Measurements from ENCODE around the gene CDCA5.

Gene CDCA5

DNA sequence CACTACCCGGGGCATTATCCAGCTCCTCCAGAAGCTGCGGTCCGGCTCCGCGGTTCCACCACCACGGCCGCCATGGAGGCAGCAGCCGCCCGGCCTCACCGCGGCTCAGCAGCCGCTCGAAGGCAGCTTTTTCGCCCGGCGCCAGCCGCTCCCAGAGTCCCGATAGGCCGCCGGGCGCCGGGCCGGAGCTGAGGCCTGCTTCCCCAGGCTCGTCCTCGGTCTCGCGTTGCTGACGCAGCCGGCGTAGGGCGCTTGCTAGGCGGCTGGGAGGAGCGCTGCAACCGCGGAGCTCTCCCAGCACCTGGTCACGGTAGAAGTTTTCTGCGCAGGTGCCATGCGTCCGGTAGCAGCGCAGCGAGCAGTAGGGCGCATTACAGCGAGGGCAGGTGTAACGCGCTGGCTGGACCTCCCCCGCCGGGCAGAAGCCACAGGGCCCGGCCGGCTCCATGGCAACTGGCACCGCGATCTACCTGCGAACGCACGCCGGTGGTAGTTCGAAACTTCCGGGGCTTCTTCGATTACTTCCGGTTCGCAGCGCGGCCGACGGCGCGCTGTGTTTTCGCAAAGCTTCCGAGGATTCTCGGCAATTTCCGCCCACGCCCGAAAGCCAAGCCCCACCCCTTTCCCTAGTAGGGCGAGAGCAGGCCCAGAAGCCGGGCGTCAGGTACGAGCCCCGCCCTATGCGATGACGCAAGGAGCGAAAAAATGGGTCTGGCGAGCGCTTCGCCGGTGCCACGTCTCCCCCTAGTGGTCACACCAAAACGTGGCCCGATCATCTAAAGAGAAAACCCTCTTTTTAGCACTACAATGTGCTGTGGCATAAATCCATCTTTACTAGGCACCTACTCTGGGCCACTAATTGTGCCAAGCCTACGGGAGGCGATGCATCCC lies 33.6 kb upstream of the CDCA5 start, which contains the start of gene ZNHIT2:
Gene ZNHIT2, minus strand, starts transcription at position 496 of the 891 bp plus-strand sequence. Its CDS starts 48 bp downstream, at position 448.
- TF ChIP-seq, protein P1, sequence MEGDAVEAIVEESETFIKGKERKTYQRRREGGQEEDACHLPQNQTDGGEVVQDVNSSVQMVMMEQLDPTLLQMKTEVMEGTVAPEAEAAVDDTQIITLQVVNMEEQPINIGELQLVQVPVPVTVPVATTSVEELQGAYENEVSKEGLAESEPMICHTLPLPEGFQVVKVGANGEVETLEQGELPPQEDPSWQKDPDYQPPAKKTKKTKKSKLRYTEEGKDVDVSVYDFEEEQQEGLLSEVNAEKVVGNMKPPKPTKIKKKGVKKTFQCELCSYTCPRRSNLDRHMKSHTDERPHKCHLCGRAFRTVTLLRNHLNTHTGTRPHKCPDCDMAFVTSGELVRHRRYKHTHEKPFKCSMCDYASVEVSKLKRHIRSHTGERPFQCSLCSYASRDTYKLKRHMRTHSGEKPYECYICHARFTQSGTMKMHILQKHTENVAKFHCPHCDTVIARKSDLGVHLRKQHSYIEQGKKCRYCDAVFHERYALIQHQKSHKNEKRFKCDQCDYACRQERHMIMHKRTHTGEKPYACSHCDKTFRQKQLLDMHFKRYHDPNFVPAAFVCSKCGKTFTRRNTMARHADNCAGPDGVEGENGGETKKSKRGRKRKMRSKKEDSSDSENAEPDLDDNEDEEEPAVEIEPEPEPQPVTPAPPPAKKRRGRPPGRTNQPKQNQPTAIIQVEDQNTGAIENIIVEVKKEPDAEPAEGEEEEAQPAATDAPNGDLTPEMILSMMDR (IDR thresholded peaks at IDR 0.05), result peak; percentile 93 to 96
- H3K4me3 ChIP-seq, result peak within 1 kb of the TSS; percentile 61 to 81

DNA sequence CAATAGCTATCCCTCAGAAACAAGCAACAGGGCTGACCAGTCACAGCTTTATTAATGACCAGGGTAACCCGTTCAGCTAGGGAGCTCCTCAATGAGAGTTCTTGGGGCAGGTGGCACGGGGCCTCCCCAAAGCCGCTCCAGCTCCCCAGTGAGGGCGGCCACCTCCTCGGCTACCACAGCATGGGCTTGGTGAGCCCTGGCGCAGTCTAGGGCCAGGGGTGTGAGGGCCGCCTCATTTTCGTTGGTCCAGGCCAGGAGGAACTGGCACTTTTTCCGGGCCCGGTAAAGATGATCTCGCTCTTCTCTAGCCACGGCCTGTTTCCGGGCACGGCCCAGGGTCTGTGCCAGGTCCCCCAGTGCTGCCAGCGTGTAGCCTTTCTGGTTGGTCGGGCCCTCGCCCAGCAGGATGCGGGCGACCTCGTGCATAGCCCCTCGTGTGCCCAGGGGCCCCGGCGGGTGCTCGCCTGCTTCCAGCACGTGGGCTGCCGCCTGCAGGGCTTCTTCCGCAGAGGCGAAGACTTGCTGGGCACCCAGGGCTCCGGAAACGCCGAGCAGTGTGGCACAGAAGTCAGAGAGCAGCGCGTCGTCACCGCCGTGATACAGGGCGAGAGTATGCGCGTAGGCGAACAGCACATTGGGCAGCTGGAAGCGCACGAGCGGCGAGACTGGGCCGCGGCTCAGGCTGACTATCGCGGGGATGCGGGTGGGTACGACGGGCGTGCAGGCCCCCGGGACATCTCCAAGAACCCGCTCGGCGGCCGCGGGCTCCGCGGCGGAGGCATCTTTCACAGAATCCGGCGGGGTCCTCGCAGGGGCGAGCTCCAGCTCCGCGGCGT lies 32.7 kb upstream of the CDCA5 start:
- intact Hi-C loops (cut with DNase I; ENCODE audit: low total_unique reads), result loop anchor here (5.0 to 10.0 kb wide), 2 partner anchors 104 to 192 kb away; partner anchors contain the start of genes ARL2 and PPP2R5B
- Histone ChIP-seq H3K27ac (peak overlapping the region; percentile 76 to 85), H3K4me1 (peaks cover 13 to 50% (median 46%) of the 10 kb centered on the region in 4 donors), H3K27me3 (no peaks in the 10 kb centered on the region), H3K36me3 (peaks cover 18 to 53% (median 38%) of the 10 kb centered on the region in 3 donors), H3K9me3 (no peaks in the 10 kb centered on the region), H3K4me3 (peak overlapping the region; percentile 61 to 81)
- DNase-seq, result peak in 1 of 2 donors; percentile 69
- TF ChIP-seq, protein P1 (IDR thresholded peaks at IDR 0.05), result no peak

More for the DNA sequence above, 33.6 kb upstream of the CDCA5 start, which contains the start of gene ZNHIT2:
- intact Hi-C loops (cut with DNase I; ENCODE audit: low total_unique reads), result loop anchor here (5.0 to 10.0 kb wide), 2 partner anchors 105 to 193 kb away; partner anchors contain the start of genes ARL2 and PPP2R5B
- no peaks in the 10 kb centered on the region for H3K27me3 ChIP-seq
- peaks cover 18 to 53% (median 38%) of the 10 kb centered on the region in 3 donors for H3K36me3 ChIP-seq
- H3K27ac ChIP-seq, result peak within 1 kb of the TSS; percentile 76 to 85
- no peaks in the 10 kb centered on the region for H3K9me3 ChIP-seq
- peaks cover 9 to 42% (median 38%) of the 10 kb centered on the region in 4 donors for H3K4me1 ChIP-seq
- DNase-seq, result peak; percentile 99 to 100

DNA sequence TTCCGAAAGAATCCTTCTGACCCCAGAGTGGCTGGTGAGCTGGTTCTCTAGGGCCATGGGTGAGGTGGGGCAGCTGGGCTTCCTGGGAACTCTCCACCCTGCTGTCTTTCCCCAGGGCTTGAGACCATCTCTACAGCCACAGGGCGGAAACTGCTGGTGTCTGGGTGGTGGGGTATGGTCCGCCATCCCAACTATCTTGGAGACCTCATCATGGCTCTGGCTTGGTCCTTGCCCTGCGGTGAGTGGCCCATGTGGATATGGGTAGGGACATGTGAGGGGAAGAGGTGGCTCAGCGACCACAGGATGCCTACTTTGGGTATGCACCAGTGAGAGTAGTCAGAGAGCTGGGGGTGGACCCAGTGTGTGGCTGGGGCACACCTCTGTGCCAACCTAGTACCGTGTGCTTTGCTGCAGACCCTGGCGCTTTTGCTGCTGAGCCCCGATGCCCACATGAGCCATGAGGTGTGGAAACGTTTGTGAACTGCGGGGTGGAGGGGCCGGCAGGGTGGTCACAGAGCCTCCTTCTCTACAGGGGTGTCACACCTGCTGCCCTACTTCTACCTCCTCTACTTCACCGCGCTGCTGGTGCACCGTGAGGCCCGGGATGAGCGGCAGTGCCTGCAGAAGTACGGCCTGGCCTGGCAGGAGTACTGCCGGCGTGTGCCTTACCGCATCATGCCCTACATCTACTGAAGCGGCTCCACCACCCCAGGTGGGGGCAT lies 31.7 kb upstream of the CDCA5 start:
- peaks cover 10 to 50% (median 46%) of the 10 kb centered on the region in 4 donors for H3K4me1 ChIP-seq
- peaks cover 14 to 45% (median 31%) of the 10 kb centered on the region in 3 donors for H3K36me3 ChIP-seq
- no peaks in the 10 kb centered on the region for H3K9me3 ChIP-seq
- TF ChIP-seq, protein P1 (IDR thresholded peaks at IDR 0.05), result no peak
- H3K27ac ChIP-seq, result no peak overlapping the region
- H3K4me3 ChIP-seq, result no peak overlapping the region
- intact Hi-C loops (cut with DNase I; ENCODE audit: low total_unique reads), result loop anchor here (5.0 to 10.0 kb wide), 2 partner anchors 103 to 191 kb away; partner anchors contain the start of genes ARL2 and PPP2R5B
- no peaks in the 10 kb centered on the region for H3K27me3 ChIP-seq
- no peak for DNase-seq

DNA sequence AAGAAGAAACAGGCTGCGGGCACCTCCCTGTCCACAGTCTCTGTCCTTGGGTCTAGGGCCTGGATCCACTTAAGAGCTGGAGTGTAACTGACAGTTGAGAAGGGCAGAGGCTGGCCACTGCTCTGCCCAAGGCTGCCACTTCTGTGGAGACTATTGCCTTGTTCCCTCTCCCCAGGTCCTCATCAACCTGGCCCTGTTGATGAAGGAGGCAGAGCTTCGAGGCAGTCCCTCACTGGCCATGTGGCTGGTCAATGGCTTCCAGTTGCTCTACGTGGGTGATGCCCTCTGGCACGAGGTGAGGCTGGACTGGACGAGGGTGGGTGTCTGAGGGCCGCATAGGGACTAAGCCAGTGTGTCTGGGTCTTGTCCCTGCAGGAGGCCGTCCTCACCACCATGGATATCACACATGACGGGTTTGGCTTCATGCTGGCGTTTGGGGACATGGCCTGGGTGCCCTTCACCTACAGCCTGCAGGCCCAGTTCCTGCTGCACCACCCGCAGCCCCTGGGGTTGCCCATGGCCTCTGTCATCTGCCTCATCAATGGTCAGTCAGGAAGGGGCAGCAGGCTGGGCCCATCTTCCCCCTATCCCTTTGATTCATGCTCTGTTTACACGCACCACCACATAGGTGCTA lies 30.8 kb upstream of the CDCA5 start:
- intact Hi-C loops (cut with DNase I; ENCODE audit: low total_unique reads), result loop anchor here (5.0 to 10.0 kb wide), 2 partner anchors 102 to 190 kb away; partner anchors contain the start of genes ARL2 and PPP2R5B
- no peaks in the 10 kb centered on the region for H3K9me3 ChIP-seq
- peaks cover 10 to 52% (median 48%) of the 10 kb centered on the region in 4 donors for H3K4me1 ChIP-seq
- TF ChIP-seq, protein P1 (IDR thresholded peaks at IDR 0.05), result no peak
- no peaks in the 10 kb centered on the region for H3K27me3 ChIP-seq
- H3K36me3 ChIP-seq, result peaks cover 7 to 39% (median 24%) of the 10 kb centered on the region in 3 donors
- H3K27ac ChIP-seq, result no peak overlapping the region
- DNase-seq, result no peak
- H3K4me3 ChIP-seq, result no peak overlapping the region

Measured in tibial artery (tissue), 4 donors.